Activated gamma-delta T cell treated with Interleukin-2 at 50 U/mL for 16 hours (primary cell): ENCODE measurements around the gene RPTOR.

ENCODE experiments used
- DNase-seq: peaks from one replicate; pipeline ENCODE4 v3.0.0-alpha.2; 2020

RPTOR gene

GRCh38 chr17:80671039-80671824 is 126.6 kb downstream of the RPTOR start:
- no peak for DNase-seq

- no peak for DNase-seq
Measured at GRCh38 chr17:80671825-80672110, 127.1 kb downstream of the RPTOR start.

DNA sequence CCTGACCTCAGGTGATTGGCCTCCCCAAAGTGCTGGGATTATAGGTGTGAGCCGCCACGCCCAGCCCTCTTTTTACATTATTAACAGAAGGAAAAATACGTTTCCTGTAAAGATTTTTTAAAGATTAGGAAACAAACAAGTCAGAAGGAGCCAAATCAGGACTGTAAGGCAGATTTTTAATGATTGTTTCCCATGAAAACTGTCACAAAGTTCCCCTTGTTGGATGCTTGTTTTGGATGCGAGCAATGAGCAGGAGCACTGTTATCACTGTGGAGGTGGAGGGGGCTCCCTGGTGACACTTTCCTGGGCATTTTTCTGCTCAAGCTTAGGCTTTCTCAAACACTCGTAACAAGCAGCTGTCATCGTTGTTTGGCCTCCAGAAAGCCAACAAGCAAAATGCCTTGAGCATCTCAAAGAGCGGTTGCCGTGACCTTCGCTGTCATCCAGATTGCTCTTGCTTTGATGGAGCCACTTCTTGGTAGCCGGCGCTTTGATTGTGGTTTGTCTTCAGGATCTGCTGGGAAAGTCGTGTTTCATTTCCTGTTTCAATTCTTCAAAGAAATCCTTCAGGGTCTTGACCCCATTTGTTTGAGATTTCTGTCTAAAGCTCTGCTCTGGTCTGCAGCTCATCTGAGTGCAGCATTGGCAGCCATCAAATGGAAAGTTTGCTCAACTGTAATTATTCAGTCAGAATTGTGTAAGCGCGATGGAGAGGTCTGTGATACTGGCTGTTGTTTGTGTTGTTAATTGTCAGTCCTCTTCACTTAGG is 128.7 kb downstream of the RPTOR start:
- DNase-seq: no peak

GRCh38 chr17:80675438-80676095 is 130.9 kb downstream of the RPTOR start:
- no peak for DNase-seq

GRCh38 chr17:80676096-80676466 is 131.4 kb downstream of the RPTOR start:
- no peak for DNase-seq

GRCh38 chr17:80676564-80676963 is 131.9 kb downstream of the RPTOR start:
- DNase-seq: no peak

DNA sequence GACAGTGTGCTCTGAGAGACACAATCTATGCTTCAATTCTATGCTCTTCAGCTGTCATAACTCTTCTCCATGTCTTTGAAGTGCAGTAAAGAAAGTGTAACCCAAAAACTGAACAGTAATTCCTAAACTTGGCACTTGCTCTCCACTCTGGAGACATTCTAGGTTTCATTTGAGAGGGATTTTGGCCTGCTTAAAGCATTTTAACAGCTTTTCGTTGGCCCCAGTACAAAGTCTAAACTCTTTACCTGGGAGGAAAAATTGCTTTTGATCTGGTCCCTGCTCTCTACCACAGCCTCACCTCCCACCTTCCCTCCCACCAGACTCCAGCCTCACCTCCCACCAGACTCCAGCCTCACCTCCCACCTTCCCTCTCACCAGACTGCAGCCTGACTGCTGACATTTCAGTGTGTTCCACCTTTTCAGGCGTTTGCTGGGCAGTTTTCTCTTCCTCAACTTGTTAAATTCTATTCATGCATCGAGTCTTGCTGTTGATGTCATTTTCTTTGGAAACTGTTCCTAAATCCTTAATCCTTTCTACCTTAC is 132.6 kb downstream of the RPTOR start:
- no peak for DNase-seq

- no peak for DNase-seq
Measured at GRCh38 chr17:80679816-80680215, 135.2 kb downstream of the RPTOR start.

DNA sequence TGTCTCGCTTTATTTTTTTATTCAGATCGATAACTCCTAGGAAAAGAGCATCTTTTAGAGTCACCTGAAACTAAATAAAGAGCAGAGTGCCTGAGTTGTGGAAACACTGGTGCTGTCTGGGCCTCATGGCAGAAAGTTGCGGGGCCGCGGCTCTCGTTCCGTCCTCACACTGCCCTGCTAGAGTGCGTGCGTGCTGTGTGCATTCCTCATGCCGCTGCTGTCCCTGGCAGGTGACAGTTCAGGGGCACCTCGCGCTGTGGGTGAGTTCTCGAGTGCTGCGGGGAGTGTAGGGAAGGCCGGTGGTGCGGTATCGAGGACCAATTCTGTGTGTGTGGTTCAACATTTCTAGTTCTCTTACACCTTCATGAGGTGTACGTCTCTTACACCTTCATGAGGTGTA is 136.6 kb downstream of the RPTOR start:
- DNase-seq: no peak

GRCh38 chr17:80682372-80682771 is 137.7 kb downstream of the RPTOR start:
- DNase-seq: no peak

DNA sequence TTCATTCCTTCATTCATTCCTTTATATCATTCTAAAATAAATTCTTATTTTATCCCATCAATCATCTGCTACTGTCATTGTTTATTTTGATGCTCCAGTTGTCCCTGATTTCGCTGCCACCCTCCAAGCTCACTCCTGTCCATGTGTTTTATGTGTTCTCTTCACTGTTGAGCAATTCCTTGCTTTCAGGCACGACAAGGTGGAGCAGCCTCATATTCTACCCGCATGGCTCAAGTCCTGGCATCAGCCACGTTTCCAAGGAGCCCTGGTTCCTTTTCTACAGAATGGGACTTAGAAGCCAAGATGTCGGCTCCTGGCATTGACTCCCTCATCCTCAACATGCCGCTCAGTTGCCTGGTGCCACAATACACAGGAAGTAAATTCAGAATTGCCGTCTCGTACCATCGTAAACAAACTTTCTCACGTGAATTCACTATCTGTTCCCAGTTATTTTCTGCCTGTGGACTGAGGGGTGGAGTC is 139.0 kb downstream of the RPTOR start:
- no peak for DNase-seq

GRCh38 chr17:80687839-80688238 is 143.2 kb downstream of the RPTOR start:
- no peak for DNase-seq

GRCh38 chr17:80689129-80689619 is 144.5 kb downstream of the RPTOR start:
- no peak for DNase-seq

DNA sequence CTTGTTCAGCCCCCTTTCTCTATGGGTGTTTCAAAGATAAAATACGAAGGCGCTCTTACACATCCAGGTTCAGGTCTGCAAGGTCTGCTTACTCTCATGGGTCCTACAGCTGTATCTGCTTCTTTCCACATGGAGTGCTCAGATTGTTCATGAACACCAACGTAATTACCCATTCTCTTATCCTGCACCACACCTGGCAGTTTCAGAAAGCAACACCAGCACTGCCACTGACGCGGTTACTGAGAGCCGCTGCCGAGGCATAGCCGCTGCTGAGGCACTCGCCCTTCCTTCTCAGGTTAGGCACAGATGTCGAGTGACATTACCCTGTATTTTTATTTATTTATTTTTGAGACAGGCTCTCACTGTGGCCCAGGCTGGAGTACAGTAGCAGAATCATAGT is 147.1 kb downstream of the RPTOR start:
- DNase-seq: no peak

GRCh38 chr17:80692931-80693467 is 148.4 kb downstream of the RPTOR start:
- DNase-seq: no peak

GRCh38 chr17:80693511-80693910 is 148.9 kb downstream of the RPTOR start:
- no peak for DNase-seq

- DNase-seq: no peak
Measured at GRCh38 chr17:80694085-80694991, 149.7 kb downstream of the RPTOR start.

GRCh38 chr17:80694992-80695912 is 150.6 kb downstream of the RPTOR start:
- no peak for DNase-seq

GRCh38 chr17:80695979-80696378 is 151.3 kb downstream of the RPTOR start:
- no peak for DNase-seq

- DNase-seq: no peak
Measured at GRCh38 chr17:80696456-80696855, 151.8 kb downstream of the RPTOR start.

- no peak for DNase-seq
Measured at GRCh38 chr17:80696964-80697363, 152.3 kb downstream of the RPTOR start.
